ENCODE data around the gene PRAMEF33.
"Not testable (repeated sequence)": the region's sequence is repeated elsewhere in the genome, so short reads cannot be mapped to it uniquely, and the experiment has no call there.

- TF ChIP-seq EZH2 (IDR thresholded peaks at IDR 0.05; ENCODE audit: borderline replicate concordance); EZH2phosphoT487 (IDR thresholded peaks at IDR 0.05; ENCODE audit: low read depth, severe bottlenecking, unreplicated experiment): not testable (repeated sequence)
- TF ChIP-seq, protein P1, sequence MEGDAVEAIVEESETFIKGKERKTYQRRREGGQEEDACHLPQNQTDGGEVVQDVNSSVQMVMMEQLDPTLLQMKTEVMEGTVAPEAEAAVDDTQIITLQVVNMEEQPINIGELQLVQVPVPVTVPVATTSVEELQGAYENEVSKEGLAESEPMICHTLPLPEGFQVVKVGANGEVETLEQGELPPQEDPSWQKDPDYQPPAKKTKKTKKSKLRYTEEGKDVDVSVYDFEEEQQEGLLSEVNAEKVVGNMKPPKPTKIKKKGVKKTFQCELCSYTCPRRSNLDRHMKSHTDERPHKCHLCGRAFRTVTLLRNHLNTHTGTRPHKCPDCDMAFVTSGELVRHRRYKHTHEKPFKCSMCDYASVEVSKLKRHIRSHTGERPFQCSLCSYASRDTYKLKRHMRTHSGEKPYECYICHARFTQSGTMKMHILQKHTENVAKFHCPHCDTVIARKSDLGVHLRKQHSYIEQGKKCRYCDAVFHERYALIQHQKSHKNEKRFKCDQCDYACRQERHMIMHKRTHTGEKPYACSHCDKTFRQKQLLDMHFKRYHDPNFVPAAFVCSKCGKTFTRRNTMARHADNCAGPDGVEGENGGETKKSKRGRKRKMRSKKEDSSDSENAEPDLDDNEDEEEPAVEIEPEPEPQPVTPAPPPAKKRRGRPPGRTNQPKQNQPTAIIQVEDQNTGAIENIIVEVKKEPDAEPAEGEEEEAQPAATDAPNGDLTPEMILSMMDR (IDR thresholded peaks at IDR 0.05; ENCODE audit: poor library complexity): not testable (repeated sequence)
These were observed 50.1 kb downstream of the PRAMEF33 start for GRCh38 chr1:13353476-13353875.
